ENCODE data around the gene PLA2G3. TPM values are rescaled to one million over a fixed set of nuclear protein-coding genes. Genes with fewer than 3 reads are reported as not detected.
A peak's percentile ranks its signal among the peaks of the same experiment; 100 is the strongest.

The PLA2G3 gene
- total and polyA plus RNA-seq, 4 donors = 0.85 to 17.4 (median 8.2) TPM

- WGBS, 2 donors = 95 to 98% methylated on average over 4 of the region's 4 CpGs
- no peaks in the 10 kb centered on the region for H3K27me3 ChIP-seq (ENCODE audit: control insufficient read depth in 3 of 3, insufficient read depth in 3 of 3, low read length in 2 of 3)
- ATAC-seq (ENCODE audit: insufficient read depth, low FRiP score) (no peak), DNase-seq (no peak)
- no peak overlapping the region for H3K4me3 ChIP-seq
- no peaks in the 10 kb centered on the region for H3K9me3 ChIP-seq (ENCODE audit: control insufficient read depth in 4 of 4, insufficient read depth in 3 of 4, low read length in 3 of 4)
- peaks cover 0 to 1% (median 0%) of the 10 kb centered on the region in 5 donors for H3K4me1 ChIP-seq (ENCODE audit: control insufficient read depth in 5 of 5, insufficient read depth in 5 of 5, low read length in 5 of 5)
- no peak overlapping the region for H3K9ac ChIP-seq (ENCODE audit: insufficient read depth in 1 of 2, low read length in 2 of 2)
- H3K27ac ChIP-seq (ENCODE audit: low read depth in 1 of 2, low read length in 1 of 2) = peak overlapping the region in 1 of 2 donors; percentile 80
- H3K36me3 ChIP-seq (ENCODE audit: control insufficient read depth in 4 of 4, insufficient read depth in 4 of 4, low read length in 4 of 4) = no peaks in the 10 kb centered on the region
- TF ChIP-seq CTCF (IDR thresholded peaks at IDR 0.05; ENCODE audit: control extremely low read depth, extremely low read depth) = no peak
These were observed 18.9 kb downstream of the PLA2G3 start for GRCh38 chr22:31121403-31121802.

GRCh38 chr22:31120642-31121041 is 19.7 kb downstream of the PLA2G3 start:
- WGBS, 2 donors = 86 to 93% methylated on average over 1 of the region's 1 CpG
- Histone ChIP-seq H3K36me3 (ENCODE audit: control insufficient read depth in 4 of 4, insufficient read depth in 4 of 4, low read length in 4 of 4) (no peaks in the 10 kb centered on the region), H3K4me3 (no peak overlapping the region), H3K4me1 (ENCODE audit: control insufficient read depth in 5 of 5, insufficient read depth in 5 of 5, low read length in 5 of 5) (peaks cover 0 to 1% (median 0%) of the 10 kb centered on the region in 5 donors), H3K9ac (ENCODE audit: insufficient read depth in 1 of 2, low read length in 2 of 2) (no peak overlapping the region), H3K27ac (ENCODE audit: low read depth in 1 of 2, low read length in 1 of 2) (peak overlapping the region in 1 of 2 donors; percentile 74), H3K9me3 (ENCODE audit: control insufficient read depth in 4 of 4, insufficient read depth in 3 of 4, low read length in 3 of 4) (no peaks in the 10 kb centered on the region), H3K27me3 (ENCODE audit: control insufficient read depth in 3 of 3, insufficient read depth in 3 of 3, low read length in 2 of 3) (no peaks in the 10 kb centered on the region)
- no peak for TF ChIP-seq CTCF (IDR thresholded peaks at IDR 0.05; ENCODE audit: control extremely low read depth, extremely low read depth)
- ATAC-seq (ENCODE audit: insufficient read depth, low FRiP score) (no peak), DNase-seq (no peak)

- H3K27me3 ChIP-seq (ENCODE audit: control insufficient read depth in 3 of 3, insufficient read depth in 3 of 3, low read length in 2 of 3) = no peaks in the 10 kb centered on the region
These were observed 20.1 kb downstream of the PLA2G3 start for GRCh38 chr22:31120230-31120629.

More at GRCh38 chr22:31120230-31120629, 20.1 kb downstream of the PLA2G3 start:
- 84% methylated on average over 5 of the region's 5 CpGs for WGBS, 2 donors
- TF ChIP-seq CTCF (IDR thresholded peaks at IDR 0.05; ENCODE audit: control extremely low read depth, extremely low read depth) = no peak
- no peak for ATAC-seq (ENCODE audit: insufficient read depth, low FRiP score)
- Histone ChIP-seq H3K27ac (ENCODE audit: low read depth in 1 of 2, low read length in 1 of 2) (peak overlapping the region in 1 of 2 donors; percentile 74), H3K4me1 (ENCODE audit: control insufficient read depth in 5 of 5, insufficient read depth in 5 of 5, low read length in 5 of 5) (peaks cover 0 to 1% (median 0%) of the 10 kb centered on the region in 5 donors), H3K4me3 (no peak overlapping the region), H3K36me3 (ENCODE audit: control insufficient read depth in 4 of 4, insufficient read depth in 4 of 4, low read length in 4 of 4) (no peaks in the 10 kb centered on the region), H3K9me3 (ENCODE audit: control insufficient read depth in 4 of 4, insufficient read depth in 3 of 4, low read length in 3 of 4) (no peaks in the 10 kb centered on the region), H3K9ac (ENCODE audit: insufficient read depth in 1 of 2, low read length in 2 of 2) (no peak overlapping the region)
- no peak for DNase-seq

Data from lung (tissue), 12 donors.